A549 (cell line): ENCODE data around the gene ADAMTS1. TPM values are rescaled to one million over a fixed set of nuclear protein-coding genes. Genes with fewer than 3 reads are reported as not detected.

Source experiments
- ATAC-seq, 2 experiments: fragments of 200-7000 bp in 1 of 2; fragments of >200 bp in 1 of 2; cut with Nextera tagmentation in 1 of 2; cut with Tn5 transposase in 1 of 2; 3 replicates each; pipeline versions ENCODE4 v1.8.0 to v1.9.1; 2018 to 2020; ENCODE audit warnings: mild to moderate bottlenecking in 1 of 2, moderate library complexity in 1 of 2
- CTCF ChIA-PET: fragments of 300-600 bp; sonication (Branson Sonifier 250); formaldehyde crosslinking; extraction: SDS; loops from one replicate; lab custom pipeline; 2021; ENCODE audit warnings: antibody characterized with exemption, inconsistent platforms; lab: Yijun Ruan, JAX
- POLR2A ChIA-PET: fragments of 350-600 bp; formaldehyde crosslinking; extraction: SDS; loops from one replicate; lab custom pipeline; 2021; ENCODE audit warnings: antibody characterized with exemption, inconsistent platforms; lab: Yijun Ruan, JAX
- DNase-seq, 2 experiments: peaks; one replicate each; pipeline versions ENCODE4 v3.0.0 to v3.0.0-alpha.2; 2011 to 2016; ENCODE audit warnings: low read depth in 1 of 2, low spot score in 1 of 2
- FAIRE-seq: peaks from 2 replicates; lab custom pipeline; 2011; peaks lifted over from hg19 to GRCh38; lab: Jason Lieb, UNC
- H3K27ac ChIP-seq, 2 experiments: fragments of >200 bp; sonication (Bioruptor Twin); formaldehyde crosslinking; 3 replicates each; pipeline ENCODE4 v1.5.1; 2016 to 2017
- H3K4me1 ChIP-seq: fragments of >200 bp; sonication (Bioruptor Twin); formaldehyde crosslinking; 3 replicates; pipeline ENCODE4 v1.6.1; 2016
- H3K4me2 ChIP-seq: fragments of >200 bp; sonication (Bioruptor Twin); formaldehyde crosslinking; 3 replicates; pipeline ENCODE4 v1.6.1; 2016
- H3K4me3 ChIP-seq: fragments of >200 bp; sonication (Bioruptor Twin); formaldehyde crosslinking; 3 replicates; pipeline ENCODE4 v1.5.1; 2016
- H3K9me3 ChIP-seq: fragments of >200 bp; sonication (Bioruptor Twin); formaldehyde crosslinking; 3 replicates; pipeline ENCODE4 v1.6.1; 2016
- BHLHE40 ChIP-seq: IDR thresholded peaks from 2 replicates; pipeline ENCODE4 v1.6.1; 2012; ENCODE audit warnings: low read depth, low read length, inconsistent platforms
- CHD4 ChIP-seq: fragments of 200-600 bp; sonication (generic); IDR thresholded peaks from 2 replicates; pipeline ENCODE4 v1.6.1; 2016; ENCODE audit warnings: antibody characterized with exemption, mild to moderate bottlenecking, borderline replicate concordance
- ELK1 ChIP-seq: fragments of 150-350 bp; IDR thresholded peaks from 2 replicates; pipeline ENCODE4 v1.6.1; 2014; ENCODE audit warnings: low read depth, mild to moderate bottlenecking, low read length
- ESRRA ChIP-seq: fragments of 150-350 bp; IDR thresholded peaks from 2 replicates; pipeline ENCODE4 v1.6.1; 2014; ENCODE audit warnings: mild to moderate bottlenecking, low read length, borderline replicate concordance
- FOSL2 ChIP-seq, 2 experiments: fragments of 450-650 bp in 1 of 2; fragments of >200 bp in 1 of 2; sonication (Bioruptor Twin) in 1 of 2; formaldehyde crosslinking; IDR thresholded peaks; 2 replicates each; pipeline versions ENCODE4 v1.5.0 to v1.6.1; 2016 to 2020; ENCODE audit warnings: mild to moderate bottlenecking in 1 of 2, moderate library complexity in 1 of 2
- FOXS1 ChIP-seq: fragments of 250-450 bp; sonication (Bioruptor Pico); IDR thresholded peaks from 2 replicates; pipeline ENCODE4 v1.5.0; 2020; ENCODE audit warnings: mild to moderate bottlenecking, moderate library complexity
- JUN ChIP-seq, 2 experiments: fragments of >200 bp; sonication (Bioruptor Twin); formaldehyde crosslinking; IDR thresholded peaks; 2 replicates in 1 of 2; 3 replicates in 1 of 2; pipeline ENCODE4 v1.6.1; 2016 to 2017
- JUNB ChIP-seq: fragments of >200 bp; sonication (Bioruptor Twin); formaldehyde crosslinking; IDR thresholded peaks from 2 replicates; pipeline ENCODE4 v1.6.1; 2016
- MAFK ChIP-seq: fragments of 450-650 bp; IDR thresholded peaks from 2 replicates; pipeline ENCODE4 v1.6.1; 2014; ENCODE audit not compliant: partially characterized antibody
- RCOR1 ChIP-seq: fragments of 150-350 bp; IDR thresholded peaks from 2 replicates; pipeline ENCODE4 v1.6.1; 2014; ENCODE audit warnings: antibody characterized with exemption, low read length, low read depth
- REST ChIP-seq: fragments of 200-600 bp; sonication (generic); IDR thresholded peaks from 2 replicates; pipeline ENCODE4 v1.6.1; 2016; ENCODE audit warnings: antibody characterized with exemption, mild to moderate bottlenecking, moderate library complexity
- SREBF2 ChIP-seq: fragments of 450-650 bp; IDR thresholded peaks from 2 replicates; pipeline ENCODE4 v1.6.1; 2014; ENCODE audit warnings: mild to moderate bottlenecking, moderate library complexity
- TFCP2L1 ChIP-seq: fragments of 250-450 bp; sonication (Bioruptor Pico); IDR thresholded peaks from 2 replicates; pipeline ENCODE4 v1.5.0; 2021; ENCODE audit warnings: mild to moderate bottlenecking
- WGBS: methylation state at CpG from one replicate; pipeline ENCODE4 v1.1.6; 2017; ENCODE audit errors: missing lambda C conversion rate; 5-methylcytosine and 5-hydroxymethylcytosine counted together
- polyA plus RNA-seq, 4 experiments: library from polyadenylated mRNA; depleted of rRNA in 3 of 4; stranded (reverse); fragments of >200 nt; fragmentation: RNase III in 1 of 4; extraction: RNeasy Plus Mini Kit Qiagen cat#74134 plus additional on column Dnase treatment in 1 of 4; gene quantifications; 2 replicates in 3 of 4; 3 replicates in 1 of 4; pipeline ENCODE4 v1.2.3, GENCODE V29; 2011 to 2017
- TF ChIP-seq, protein P1 (sequence below): IDR thresholded peaks from 2 replicates; pipeline ENCODE4 v1.6.1; 2012
- TF ChIP-seq, protein P2 (sequence below): fragments of >200 bp; sonication (Bioruptor Twin); formaldehyde crosslinking; IDR thresholded peaks from 3 replicates; pipeline ENCODE4 v1.6.1; 2016
- TF ChIP-seq, protein P3 (sequence below): IDR thresholded peaks from 2 replicates; pipeline ENCODE4 v1.6.1; 2012; ENCODE audit warnings: low read depth, borderline replicate concordance

ADAMTS1 gene
- polyA plus RNA-seq, 2 of the 4 experiments (the other 2 are of a cell fraction) = 0.17 TPM

DNA sequence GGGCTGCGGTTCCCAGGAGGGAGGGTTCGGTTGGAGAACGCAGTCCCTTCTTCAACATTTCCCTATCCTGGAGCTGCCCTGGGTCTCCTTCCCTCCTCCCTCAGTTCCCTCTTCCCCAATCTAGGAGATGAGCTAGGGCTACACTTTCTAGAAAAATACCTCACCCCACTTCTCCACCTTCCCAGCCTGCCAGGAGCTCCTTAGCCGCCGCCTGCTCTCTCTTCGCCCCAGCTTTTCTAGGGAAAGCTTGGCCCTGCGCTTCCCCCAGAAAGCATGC lies 488 bp upstream of the ADAMTS1 start (continued):
- TF ChIP-seq ELK1 = no peak
- no peak for TF ChIP-seq SREBF2
- TF ChIP-seq JUN (IDR thresholded peaks at IDR 0.05) = no peak

GRCh38 chr21:26844258-26845065 lies 747 bp downstream of the ADAMTS1 start:
- no peak for TF ChIP-seq TFCP2L1 (CRISPR knock-in tag)
- TF ChIP-seq, protein P1, sequence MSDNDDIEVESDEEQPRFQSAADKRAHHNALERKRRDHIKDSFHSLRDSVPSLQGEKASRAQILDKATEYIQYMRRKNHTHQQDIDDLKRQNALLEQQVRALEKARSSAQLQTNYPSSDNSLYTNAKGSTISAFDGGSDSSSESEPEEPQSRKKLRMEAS = peak; percentile 19; the same call in 1 of the 2 replicates
- Histone ChIP-seq H3K27ac (0 out of 6 replicates have a peak overlapping the region, but pooled peaks of 1 of the 2 experiments have one; percentile 49), H3K9me3 (no peaks in the 10 kb centered on the region), H3K4me3 (peak overlapping the region; percentile 42), H3K4me1 (peaks cover 9% of the 10 kb centered on the region; the same call in 2 of the 3 replicates), H3K4me2 (peak overlapping the region; percentile 88)
- peak in 1 of 2 experiments; percentile 33 for DNase-seq
- POLR2A ChIA-PET = interaction anchor here (0.7 kb wide), 1 partner anchor 1901 kb away, joined by 3 read pairs; no protein-coding TSS in a partner anchor
- FAIRE-seq = no peak
- CTCF ChIA-PET = interaction anchor here (1.1 to 2.2 kb wide), 4 partner anchors 9 to 1901 kb away, joined by 3 to 10 read pairs (median 4); no protein-coding TSS in a partner anchor
- ATAC-seq = peak; percentile 48 to 66; a peak in 5 of 6 replicates
- 0% methylated on average over 18 of the region's 96 CpGs for WGBS

DNA sequence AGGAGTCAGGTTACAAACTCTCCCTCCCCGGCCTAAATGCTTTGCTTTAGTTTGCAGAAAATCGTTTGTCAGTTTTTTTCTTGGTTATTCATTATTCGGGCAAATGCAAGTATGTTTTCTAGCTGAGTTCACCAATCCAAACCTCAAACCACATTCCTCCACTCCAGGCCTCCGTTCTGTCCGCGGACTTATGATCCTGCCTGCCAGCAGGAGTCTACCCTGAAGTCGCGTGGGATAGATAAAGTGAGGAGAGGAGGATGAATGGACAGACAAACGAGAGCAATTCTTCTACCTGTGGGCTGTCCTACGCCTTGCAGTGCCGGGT lies 1.3 kb downstream of the ADAMTS1 start:
- DNase-seq = peak in 1 of 2 experiments; percentile 33
- Histone ChIP-seq H3K4me2 (peak overlapping the region; percentile 88), H3K4me3 (peak overlapping the region; percentile 42)
- POLR2A ChIA-PET = no interaction called here
- CTCF ChIA-PET = no interaction called here
- no peak for TF ChIP-seq FOXS1
- TF ChIP-seq, all 56 proteins: peak for 0
- ATAC-seq = peak; percentile 33 to 52; a peak in 3 of 6 replicates
- 0% methylated on average over 8 of the region's 11 CpGs for WGBS
- Histone ChIP-seq H3K27ac (0 out of 6 replicates have a peak overlapping the region, but pooled peaks of 1 of the 2 experiments have one; percentile 49), H3K9me3 (no peaks in the 10 kb centered on the region), H3K4me1 (peaks cover 9% of the 10 kb centered on the region; the same call in 2 of the 3 replicates)
- FAIRE-seq = no peak

- DNase-seq (peak in 1 of 2 experiments; percentile 67), ATAC-seq (peak; percentile 60 to 62; a peak in 5 of 6 replicates), FAIRE-seq (no peak)
- no peak for TF ChIP-seq TFCP2L1 (CRISPR knock-in tag)
- no peak for TF ChIP-seq CHD4
- TF ChIP-seq FOSL2 (IDR thresholded peaks at IDR 0.05) = no peak
- 0 out of 2 replicates have a peak, but pooled peaks have one; percentile 13 for TF ChIP-seq FOSL2 (CRISPR knock-in tag; IDR thresholded peaks at IDR 0.05)
- H3K4me1 ChIP-seq = peaks cover 9% of the 10 kb centered on the region; the same call in 2 of the 3 replicates
- ChIA-PET POLR2A (no interaction called here), CTCF (no interaction called here)
- no peak overlapping the region for H3K27ac ChIP-seq
- H3K9me3 ChIP-seq = no peaks in the 10 kb centered on the region
- 3% methylated on average over 32 of the region's 35 CpGs for WGBS
- H3K4me3 ChIP-seq = peak overlapping the region; percentile 42; the same call in 2 of the 3 replicates
- H3K4me2 ChIP-seq = peak overlapping the region; percentile 88
These were observed 2.0 kb downstream of the ADAMTS1 start for GRCh38 chr21:26842974-26843932.

DNA sequence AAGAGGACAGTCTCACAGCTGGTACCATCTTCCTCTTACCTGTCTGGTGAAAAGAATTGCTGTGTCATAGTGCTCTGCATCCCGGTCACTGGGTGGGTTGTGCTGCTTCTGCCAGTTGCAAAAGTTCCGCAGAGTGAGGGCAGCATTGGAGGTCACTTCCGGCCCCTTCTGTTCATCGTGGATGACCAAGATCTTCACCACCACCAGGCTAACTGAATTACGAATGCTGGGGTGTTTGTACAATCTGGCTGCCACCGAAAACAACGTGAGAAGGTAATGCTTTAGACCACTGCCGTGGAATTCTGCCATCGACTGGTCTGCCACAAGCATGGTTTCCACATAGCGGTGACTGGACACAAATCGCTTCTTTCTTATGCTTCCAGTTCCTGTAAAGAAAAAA lies 2.9 kb downstream of the ADAMTS1 start:
- 70% methylated on average over 11 of the region's 11 CpGs for WGBS
- TF ChIP-seq ESRRA = no peak
- TF ChIP-seq REST = no peak
- TF ChIP-seq BHLHE40 = no peak
- TF ChIP-seq, protein P2, sequence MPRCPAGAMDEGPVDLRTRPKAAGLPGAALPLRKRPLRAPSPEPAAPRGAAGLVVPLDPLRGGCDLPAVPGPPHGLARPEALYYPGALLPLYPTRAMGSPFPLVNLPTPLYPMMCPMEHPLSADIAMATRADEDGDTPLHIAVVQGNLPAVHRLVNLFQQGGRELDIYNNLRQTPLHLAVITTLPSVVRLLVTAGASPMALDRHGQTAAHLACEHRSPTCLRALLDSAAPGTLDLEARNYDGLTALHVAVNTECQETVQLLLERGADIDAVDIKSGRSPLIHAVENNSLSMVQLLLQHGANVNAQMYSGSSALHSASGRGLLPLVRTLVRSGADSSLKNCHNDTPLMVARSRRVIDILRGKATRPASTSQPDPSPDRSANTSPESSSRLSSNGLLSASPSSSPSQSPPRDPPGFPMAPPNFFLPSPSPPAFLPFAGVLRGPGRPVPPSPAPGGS = no peak
- TF ChIP-seq MAFK = no peak
- TF ChIP-seq RCOR1 = no peak
- no peak for TF ChIP-seq JUNB
- TF ChIP-seq, protein P3, sequence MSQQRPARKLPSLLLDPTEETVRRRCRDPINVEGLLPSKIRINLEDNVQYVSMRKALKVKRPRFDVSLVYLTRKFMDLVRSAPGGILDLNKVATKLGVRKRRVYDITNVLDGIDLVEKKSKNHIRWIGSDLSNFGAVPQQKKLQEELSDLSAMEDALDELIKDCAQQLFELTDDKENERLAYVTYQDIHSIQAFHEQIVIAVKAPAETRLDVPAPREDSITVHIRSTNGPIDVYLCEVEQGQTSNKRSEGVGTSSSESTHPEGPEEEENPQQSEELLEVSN = no peak

More for the DNA sequence above, 2.9 kb downstream of the ADAMTS1 start:
- CTCF ChIA-PET = interaction anchor here (0.7 to 1.9 kb wide), 2 partner anchors 27 to 1903 kb away, joined by 3 to 8 read pairs; no protein-coding TSS in a partner anchor
- no peak overlapping the region for H3K4me3 ChIP-seq
- no peaks in the 10 kb centered on the region for H3K9me3 ChIP-seq
- no peak for DNase-seq
- no peak for ATAC-seq
- H3K27ac ChIP-seq = no peak overlapping the region
- peaks cover 9% of the 10 kb centered on the region; the same call in 2 of the 3 replicates for H3K4me1 ChIP-seq
- H3K4me2 ChIP-seq = no peak overlapping the region; the same call in 2 of the 3 replicates
- FAIRE-seq = no peak
- POLR2A ChIA-PET = no interaction called here
